GM18519 (cell line): ENCODE data around the gene FAIM.
"Not testable (repeated sequence)": the region's sequence is repeated elsewhere in the genome, so short reads cannot be mapped to it uniquely, and the experiment has no call there.

ENCODE experiments used
- ATAC-seq: cut with Tn5 transposase; IDR thresholded peaks from one replicate; pipeline ENCODE4 v1.9.1; 2021; ENCODE audit warnings: mild to moderate bottlenecking, moderate library complexity; ENCODE audit not compliant: unreplicated experiment, low FRiP score

FAIM gene

DNA sequence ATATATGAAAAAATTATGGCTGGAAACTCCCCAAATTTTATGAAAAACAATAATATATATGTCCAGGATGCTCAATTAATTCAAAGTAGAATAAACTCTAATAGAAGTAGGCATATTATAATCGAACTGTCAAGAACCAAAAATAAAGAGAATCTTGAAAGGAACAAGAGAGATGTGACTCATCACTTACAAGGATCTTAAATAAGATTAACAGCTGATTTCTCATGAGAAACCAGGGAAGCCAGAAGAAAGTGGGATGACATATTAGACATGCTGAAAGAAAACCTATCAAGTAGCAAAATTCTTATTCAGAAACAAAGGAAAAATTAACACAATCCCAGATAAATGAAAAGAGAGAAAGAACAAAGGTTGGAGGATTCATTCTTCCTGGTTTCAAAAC, 66.8 kb downstream of the FAIM start:
- ATAC-seq, result no peak

DNA sequence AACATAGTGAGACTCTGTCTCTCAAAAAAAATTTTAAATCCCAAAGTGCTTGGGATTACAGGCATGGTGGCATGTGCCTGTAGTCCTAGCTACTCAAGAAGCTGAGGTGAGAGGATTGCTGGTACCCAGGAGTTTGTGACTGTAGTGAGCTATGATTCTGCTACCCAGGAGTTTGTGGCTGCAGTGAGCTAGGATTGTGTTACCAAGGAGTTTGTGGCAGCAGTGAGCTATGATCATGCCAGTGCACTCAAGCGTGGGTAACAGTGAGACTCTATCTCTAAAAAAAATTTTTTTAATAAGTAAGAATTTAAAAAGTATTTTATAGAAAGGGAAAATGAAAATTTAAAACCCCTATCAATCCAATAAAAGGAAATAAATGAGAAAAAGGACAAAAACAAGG, 69.5 kb downstream of the FAIM start:
- ATAC-seq, result no peak

DNA sequence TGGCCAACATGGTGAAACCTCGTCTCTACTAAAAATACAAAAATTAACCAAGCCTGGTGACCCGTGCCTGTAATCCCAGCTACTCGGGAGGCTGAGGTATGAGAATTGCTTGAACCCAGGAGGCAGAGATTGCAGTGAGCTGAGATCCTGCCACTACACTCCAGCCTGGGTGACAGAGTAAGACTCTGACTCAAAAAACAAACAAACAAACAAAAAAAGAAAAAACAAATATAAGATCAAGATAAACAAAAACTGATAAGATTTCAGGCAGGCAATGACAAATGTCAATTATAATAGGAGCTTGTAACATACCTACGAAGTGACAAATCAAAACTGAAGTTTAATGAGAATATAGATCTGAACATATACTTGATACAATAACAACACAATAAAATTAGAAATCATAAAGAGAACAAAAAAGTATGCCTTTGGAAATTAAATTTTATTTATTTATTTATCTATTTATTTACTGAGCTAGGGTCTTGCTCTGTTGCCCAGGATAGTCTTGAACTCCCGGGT, 70.4 kb downstream of the FAIM start:
- no peak for ATAC-seq

DNA sequence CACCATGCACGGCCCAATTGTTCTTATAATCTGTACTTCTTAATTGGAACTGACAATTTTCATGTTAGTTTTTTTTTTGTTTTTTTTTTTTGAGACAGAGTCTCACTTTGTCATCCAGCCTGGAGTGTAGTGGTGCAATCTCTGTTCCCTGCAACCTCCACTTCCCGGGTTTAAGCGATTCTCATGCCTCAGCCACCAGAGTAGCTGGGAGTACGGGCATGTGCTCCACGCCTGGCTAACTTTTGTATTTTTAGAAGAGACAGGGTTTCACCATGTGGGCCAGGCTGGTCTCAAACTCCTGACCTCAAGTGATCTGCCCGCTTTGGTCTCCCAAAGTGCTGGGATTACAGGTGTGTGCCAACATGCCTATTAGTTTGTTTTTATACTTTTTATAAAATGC, 72.4 kb downstream of the FAIM start:
- not testable (repeated sequence) for ATAC-seq

DNA sequence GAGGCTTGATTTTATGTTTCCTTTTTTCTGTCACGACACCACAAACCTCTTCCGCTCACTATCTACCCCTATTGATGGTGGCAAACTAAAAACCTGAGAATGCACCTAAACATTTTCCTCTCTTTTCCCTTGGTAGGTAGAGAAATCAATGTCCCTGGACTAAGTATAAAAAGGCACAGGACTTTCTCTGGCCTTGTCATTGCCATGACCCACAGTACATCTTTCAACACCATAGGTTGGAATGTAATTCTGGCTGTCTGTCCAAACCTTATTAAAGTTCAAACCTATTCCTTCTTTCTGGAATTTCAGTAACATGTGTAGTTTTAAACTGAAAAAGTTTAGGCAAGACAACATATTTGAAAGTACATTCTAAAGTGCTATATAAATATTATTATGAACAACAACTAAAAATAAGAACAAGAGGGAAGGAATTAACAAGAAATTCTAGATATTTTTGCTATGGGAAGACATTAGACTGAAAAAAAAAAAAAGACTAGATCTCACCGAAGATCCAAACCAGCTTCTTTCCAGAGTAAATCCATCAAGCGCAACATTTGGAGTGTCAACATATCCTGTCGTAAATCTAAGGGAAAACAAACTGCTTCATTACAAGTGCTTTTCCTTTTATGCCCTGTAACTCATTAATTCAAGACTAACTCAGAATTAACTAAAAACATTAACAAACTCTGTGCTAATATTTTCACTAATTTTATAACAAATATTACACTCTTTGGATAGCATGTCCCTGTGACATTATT, 73.1 kb downstream of the FAIM start:
- no peak for ATAC-seq

DNA sequence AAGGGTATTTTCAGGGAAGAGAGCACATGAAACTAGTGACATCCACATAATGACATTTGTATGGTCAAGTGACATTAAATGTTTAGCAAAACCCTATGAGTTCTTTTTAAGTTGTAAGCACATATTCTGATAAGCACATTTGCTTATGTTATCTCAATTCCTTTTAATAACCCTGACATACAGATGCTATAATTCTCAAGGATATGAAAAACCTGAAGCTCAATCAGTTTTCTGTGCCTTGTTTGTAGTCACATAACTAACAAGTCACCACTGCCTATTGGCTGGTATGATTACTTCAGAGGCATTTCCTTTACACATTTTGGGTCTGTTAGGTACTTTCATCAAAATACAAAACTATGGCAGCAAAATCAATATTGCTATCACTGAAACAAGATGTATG, 74.1 kb downstream of the FAIM start:
- ATAC-seq, result no peak
